SH-SY5Y (cell line): ENCODE data around the gene PC.

Experiments used
- GATA2 ChIP-seq: IDR thresholded peaks from 2 replicates; pipeline ENCODE4 v1.6.1; 2011; ENCODE audit warnings: mild to moderate bottlenecking, low read depth, low read length
- GATA3 ChIP-seq: IDR thresholded peaks from 2 replicates; pipeline ENCODE4 v1.6.1; 2011; ENCODE audit warnings: low read depth, mild to moderate bottlenecking, low read length, moderate library complexity

DNA sequence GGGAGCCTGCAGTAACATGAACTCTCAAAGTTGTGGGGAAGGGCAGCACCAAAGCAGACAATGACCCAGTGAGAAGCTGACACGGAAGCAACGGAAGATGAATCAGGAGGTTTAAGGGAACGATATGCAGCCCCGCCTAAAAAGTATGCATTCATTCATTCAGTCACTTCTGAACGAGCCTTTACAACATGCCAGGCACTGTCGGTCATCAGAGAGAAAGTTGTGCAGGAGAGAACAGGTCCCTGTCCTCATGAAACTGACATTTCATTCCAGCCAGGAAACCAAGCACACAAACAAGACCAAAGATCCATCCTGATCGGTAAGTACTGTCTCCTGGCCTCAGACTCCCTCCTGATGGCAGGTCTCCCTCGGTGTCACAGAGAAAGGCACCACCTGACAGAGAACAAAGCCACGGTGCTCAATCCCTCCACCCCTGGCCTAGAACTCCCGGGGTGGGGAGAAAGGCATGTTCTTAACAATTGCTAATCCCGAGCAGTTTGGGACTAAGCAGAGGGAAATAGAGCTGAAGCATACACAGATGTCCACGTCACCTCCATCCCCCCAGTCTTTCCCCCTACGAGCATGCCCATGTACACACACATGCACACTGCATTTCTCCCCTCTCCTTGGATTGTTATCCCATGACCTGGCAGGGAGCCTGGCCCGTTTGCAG lies 52.0 kb downstream of the PC start:
- TF ChIP-seq GATA3 (no peak), GATA2 (no peak)
